GM23338 (cell line): ENCODE data around the gene FKBP1A.

Experiments
- ZNF331 ChIP-seq: fragments of 250-450 bp; sonication (Bioruptor Pico); IDR thresholded peaks from 2 replicates; pipeline ENCODE4 v1.5.0; 2020; ENCODE audit warnings: low read depth, mild to moderate bottlenecking, moderate library complexity
- TF ChIP-seq, protein P1 (sequence below), 2 experiments: fragments of 200-600 bp in 1 of 2; sonication (generic) in 1 of 2; conservative IDR thresholded peaks; 2 replicates each; pipeline versions ENCODE4 v1.5.1 to v1.6.1; 2016 to 2017; ENCODE audit warnings: antibody characterized with exemption in 2 of 2, low read depth in 2 of 2, mild to moderate bottlenecking in 2 of 2, moderate library complexity in 1 of 2

DNA sequence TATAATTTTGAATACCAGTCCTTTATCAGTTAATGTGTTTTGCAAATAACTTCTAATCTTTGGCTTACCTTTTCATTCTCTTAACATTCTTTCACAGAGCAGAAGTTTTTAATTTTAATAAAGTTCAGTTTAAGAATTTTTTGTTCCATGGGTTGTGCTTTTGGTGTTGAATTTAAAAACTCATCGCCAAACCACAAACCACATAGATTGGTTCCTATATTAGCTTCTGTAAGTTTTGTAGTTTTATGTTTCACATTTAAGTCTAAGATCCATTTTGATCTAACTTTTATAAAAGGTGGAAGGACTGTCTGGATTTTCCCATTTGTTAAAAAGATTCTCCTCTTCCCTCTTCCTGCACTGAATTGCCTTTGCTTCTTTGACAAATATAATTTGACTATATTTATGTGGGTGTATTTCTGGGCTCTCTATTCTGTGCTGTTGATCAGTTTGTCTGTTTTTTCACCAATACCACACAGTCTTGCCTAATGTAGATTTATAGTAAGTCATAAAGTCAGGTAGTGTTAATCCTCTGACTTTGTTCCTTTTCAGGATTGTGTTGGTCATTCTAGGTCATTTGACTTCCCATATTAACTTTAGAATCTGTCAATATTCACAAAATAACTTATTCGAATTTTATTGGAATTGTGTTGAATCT is 46.4 kb downstream of the FKBP1A start:
- TF ChIP-seq, protein P1, sequence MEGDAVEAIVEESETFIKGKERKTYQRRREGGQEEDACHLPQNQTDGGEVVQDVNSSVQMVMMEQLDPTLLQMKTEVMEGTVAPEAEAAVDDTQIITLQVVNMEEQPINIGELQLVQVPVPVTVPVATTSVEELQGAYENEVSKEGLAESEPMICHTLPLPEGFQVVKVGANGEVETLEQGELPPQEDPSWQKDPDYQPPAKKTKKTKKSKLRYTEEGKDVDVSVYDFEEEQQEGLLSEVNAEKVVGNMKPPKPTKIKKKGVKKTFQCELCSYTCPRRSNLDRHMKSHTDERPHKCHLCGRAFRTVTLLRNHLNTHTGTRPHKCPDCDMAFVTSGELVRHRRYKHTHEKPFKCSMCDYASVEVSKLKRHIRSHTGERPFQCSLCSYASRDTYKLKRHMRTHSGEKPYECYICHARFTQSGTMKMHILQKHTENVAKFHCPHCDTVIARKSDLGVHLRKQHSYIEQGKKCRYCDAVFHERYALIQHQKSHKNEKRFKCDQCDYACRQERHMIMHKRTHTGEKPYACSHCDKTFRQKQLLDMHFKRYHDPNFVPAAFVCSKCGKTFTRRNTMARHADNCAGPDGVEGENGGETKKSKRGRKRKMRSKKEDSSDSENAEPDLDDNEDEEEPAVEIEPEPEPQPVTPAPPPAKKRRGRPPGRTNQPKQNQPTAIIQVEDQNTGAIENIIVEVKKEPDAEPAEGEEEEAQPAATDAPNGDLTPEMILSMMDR (conservative IDR thresholded peaks at IDR 0.05; ENCODE audit: low read depth in 2 of 2), result no peak
- TF ChIP-seq ZNF331 (CRISPR knock-in tag), result no peak
